Lower leg skin (tissue), 3 donors: ENCODE results near the gene KLHL5.

ENCODE experiments used
- CTCF ChIP-seq, 3 donors: fragments of 450-650 bp; IDR thresholded peaks; one replicate each; pipeline ENCODE4 v1.5.1; 2016; ENCODE audit warnings: antibody characterized with exemption in 3 of 3, mild to moderate bottlenecking in 3 of 3, moderate library complexity in 2 of 3
- POLR2A ChIP-seq, 2 donors: fragments of 450-650 bp; IDR thresholded peaks; one replicate each; pipeline ENCODE4 v1.6.1; 2016 to 2017; ENCODE audit warnings: antibody characterized with exemption in 2 of 2, mild to moderate bottlenecking in 1 of 2, moderate library complexity in 1 of 2

GRCh38 chr4:39043058-39043860 lies 18.8 kb upstream of the KLHL5 start:
- TF ChIP-seq POLR2A (IDR thresholded peaks at IDR 0.05) = no peak
- TF ChIP-seq CTCF (IDR thresholded peaks at IDR 0.05) = no peak
